ENCODE data around the gene ZNF740. TPM values are rescaled to one million over a fixed set of nuclear protein-coding genes. Genes with fewer than 3 reads are reported as not detected.

ZNF740 gene
- total RNA-seq, 2 donors from 2014 or later, result 27.5 to 32.3 TPM

DNA sequence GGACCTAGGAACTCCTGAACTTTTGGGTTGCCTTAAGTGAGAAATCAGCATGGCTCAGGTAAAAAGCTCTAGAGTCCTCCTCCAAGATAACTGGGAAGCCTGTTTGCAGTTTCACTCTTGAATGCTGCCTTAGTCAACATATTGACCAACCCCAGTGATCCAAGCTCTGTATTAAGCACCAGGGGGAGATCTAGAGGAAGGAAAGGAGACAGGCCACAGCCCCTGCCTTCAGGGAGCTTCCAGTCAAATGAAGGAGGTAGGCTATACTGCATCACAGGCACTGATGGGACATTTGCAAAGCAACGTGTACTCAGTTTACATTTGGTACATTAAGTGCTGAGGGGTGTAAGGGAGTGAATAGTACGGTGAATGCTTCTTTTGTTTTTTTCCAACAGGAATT lies 1.4 kb downstream of the ZNF740 start:
- peaks cover 11% of the 10 kb centered on the region for H3K36me3 ChIP-seq
- DNase-seq, result no peak
- intact Hi-C loops (cut with DNase I), result no loop called here
- H3K27ac ChIP-seq, result no peak overlapping the region
- peaks cover 15% of the 10 kb centered on the region for H3K4me1 ChIP-seq
- H3K9me3 ChIP-seq, result no peaks in the 10 kb centered on the region
- H3K9ac ChIP-seq (ENCODE audit: low read depth in 2 of 2, low read length in 2 of 2), result peak overlapping the region in 1 of 2 donors; percentile 87
- TF ChIP-seq, protein P1, sequence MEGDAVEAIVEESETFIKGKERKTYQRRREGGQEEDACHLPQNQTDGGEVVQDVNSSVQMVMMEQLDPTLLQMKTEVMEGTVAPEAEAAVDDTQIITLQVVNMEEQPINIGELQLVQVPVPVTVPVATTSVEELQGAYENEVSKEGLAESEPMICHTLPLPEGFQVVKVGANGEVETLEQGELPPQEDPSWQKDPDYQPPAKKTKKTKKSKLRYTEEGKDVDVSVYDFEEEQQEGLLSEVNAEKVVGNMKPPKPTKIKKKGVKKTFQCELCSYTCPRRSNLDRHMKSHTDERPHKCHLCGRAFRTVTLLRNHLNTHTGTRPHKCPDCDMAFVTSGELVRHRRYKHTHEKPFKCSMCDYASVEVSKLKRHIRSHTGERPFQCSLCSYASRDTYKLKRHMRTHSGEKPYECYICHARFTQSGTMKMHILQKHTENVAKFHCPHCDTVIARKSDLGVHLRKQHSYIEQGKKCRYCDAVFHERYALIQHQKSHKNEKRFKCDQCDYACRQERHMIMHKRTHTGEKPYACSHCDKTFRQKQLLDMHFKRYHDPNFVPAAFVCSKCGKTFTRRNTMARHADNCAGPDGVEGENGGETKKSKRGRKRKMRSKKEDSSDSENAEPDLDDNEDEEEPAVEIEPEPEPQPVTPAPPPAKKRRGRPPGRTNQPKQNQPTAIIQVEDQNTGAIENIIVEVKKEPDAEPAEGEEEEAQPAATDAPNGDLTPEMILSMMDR (IDR thresholded peaks at IDR 0.05), result no peak
- peak overlapping the region; percentile 81 for H3K4me3 ChIP-seq
- no peaks in the 10 kb centered on the region for H3K27me3 ChIP-seq

DNA sequence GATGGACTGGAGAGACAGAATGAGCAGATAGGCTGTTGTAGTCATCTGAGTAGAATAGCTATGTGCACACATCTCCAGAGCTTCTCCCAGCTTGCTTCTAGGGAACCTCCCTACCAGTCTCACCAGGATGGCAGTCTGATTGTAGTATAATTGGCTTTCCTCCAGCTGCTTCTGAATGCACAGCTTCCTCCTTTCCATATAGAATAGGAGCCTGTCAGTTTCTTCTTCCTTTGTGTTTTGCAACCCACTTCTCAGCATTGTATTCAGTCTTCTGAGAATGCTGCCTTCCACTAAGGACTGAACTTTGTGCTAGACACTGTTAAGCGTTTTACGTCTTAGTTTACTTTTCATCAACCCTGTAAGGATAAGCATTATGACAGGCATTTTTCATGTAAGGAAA lies 2.4 kb downstream of the ZNF740 start:
- TF ChIP-seq, protein P1 (IDR thresholded peaks at IDR 0.05), result no peak
- Histone ChIP-seq H3K4me3 (no peak overlapping the region), H3K9me3 (no peaks in the 10 kb centered on the region), H3K27me3 (no peaks in the 10 kb centered on the region), H3K27ac (peak overlapping the region; percentile 4), H3K4me1 (peaks cover 15% of the 10 kb centered on the region), H3K36me3 (peaks cover 11% of the 10 kb centered on the region), H3K9ac (ENCODE audit: low read depth in 2 of 2, low read length in 2 of 2) (peak overlapping the region in 1 of 2 donors; percentile 16)
- peak; percentile 47 for DNase-seq
- intact Hi-C loops (cut with DNase I), result no loop called here

DNA sequence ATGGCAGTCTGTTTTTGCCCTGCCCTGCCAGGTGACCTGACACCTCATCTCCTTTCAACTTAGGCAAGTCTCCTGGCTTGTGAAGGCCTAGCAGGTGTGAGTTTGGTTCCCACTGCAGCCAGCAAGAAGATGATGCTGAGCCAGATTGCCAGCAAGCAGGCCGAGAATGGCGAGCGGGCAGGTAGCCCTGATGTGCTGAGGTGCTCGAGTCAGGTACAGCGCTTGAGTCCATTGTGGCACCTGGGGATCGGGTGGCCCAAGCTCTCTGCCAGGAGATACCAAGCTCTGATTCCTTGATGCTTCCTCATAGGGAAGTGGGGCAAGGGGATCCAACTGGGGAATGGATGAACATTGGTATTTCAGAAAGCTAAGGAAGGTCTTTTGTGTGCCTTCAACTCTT lies 4.3 kb downstream of the ZNF740 start:
- no peaks in the 10 kb centered on the region for H3K27me3 ChIP-seq
- H3K4me3 ChIP-seq, result no peak overlapping the region
- peaks cover 11% of the 10 kb centered on the region for H3K36me3 ChIP-seq
- H3K27ac ChIP-seq, result no peak overlapping the region
- H3K9ac ChIP-seq (ENCODE audit: low read depth in 2 of 2, low read length in 2 of 2), result no peak overlapping the region
- TF ChIP-seq, protein P1 (IDR thresholded peaks at IDR 0.05), result no peak
- intact Hi-C loops (cut with DNase I), result no loop called here
- H3K4me1 ChIP-seq, result peaks cover 15% of the 10 kb centered on the region
- DNase-seq, result no peak
- no peaks in the 10 kb centered on the region for H3K9me3 ChIP-seq

DNA sequence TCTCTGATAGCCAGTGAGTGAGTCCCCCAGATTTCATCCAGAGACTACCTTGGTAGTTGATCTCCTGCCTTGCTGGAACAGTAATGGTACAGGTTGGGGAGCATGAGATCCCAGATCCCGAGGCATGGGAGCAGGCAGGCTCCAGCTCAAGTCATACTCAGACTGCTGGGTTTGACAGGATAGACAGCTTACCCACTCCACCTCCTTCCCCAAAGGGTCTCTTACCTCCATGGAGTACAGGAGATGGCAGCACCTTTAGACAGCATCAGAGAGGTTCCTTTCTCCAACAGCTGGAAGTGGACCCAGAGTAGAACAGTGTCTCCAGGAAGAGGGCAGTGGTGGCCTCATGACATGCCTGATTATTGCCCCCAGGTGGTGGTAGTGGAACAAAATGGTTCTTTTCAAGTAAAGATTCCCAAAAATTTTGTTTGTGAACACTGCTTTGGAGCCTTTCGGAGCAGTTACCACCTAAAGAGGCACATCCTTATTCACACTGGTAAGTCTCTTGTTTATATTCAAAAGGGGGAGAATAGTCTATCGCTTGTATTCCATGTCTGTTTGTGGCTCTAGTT lies 5.1 kb downstream of the ZNF740 start:
- Histone ChIP-seq H3K4me1 (peaks cover 15% of the 10 kb centered on the region), H3K4me3 (no peak overlapping the region), H3K9ac (ENCODE audit: low read depth in 2 of 2, low read length in 2 of 2) (no peak overlapping the region), H3K27ac (no peak overlapping the region), H3K27me3 (no peaks in the 10 kb centered on the region), H3K9me3 (no peaks in the 10 kb centered on the region), H3K36me3 (peaks cover 11% of the 10 kb centered on the region)
- intact Hi-C loops (cut with DNase I), result no loop called here
- TF ChIP-seq, protein P1 (IDR thresholded peaks at IDR 0.05), result no peak
- DNase-seq, result no peak

DNA sequence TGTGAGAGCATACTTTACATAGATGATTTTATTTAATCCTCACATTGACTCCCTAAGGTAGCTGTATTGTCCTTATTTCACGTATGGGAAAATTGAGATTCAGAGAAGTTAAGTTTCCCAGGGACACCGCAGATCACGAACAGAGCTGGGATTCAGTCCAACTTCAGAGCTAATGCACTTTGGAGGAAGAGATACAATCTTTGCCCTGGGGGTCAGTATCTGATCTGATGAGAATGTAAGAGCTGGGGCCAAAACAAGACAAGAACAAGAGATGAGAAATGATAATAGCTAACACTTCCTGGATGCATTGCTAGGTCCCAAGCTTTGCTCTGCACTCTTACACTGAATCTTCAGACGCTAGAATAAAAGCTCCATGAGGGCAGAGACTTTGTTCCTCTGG lies 6.2 kb downstream of the ZNF740 start:
- no peak overlapping the region for H3K4me3 ChIP-seq
- no peaks in the 10 kb centered on the region for H3K27me3 ChIP-seq
- no peak for DNase-seq
- no peaks in the 10 kb centered on the region for H3K9me3 ChIP-seq
- H3K36me3 ChIP-seq, result peaks cover 11% of the 10 kb centered on the region
- H3K27ac ChIP-seq, result no peak overlapping the region
- H3K9ac ChIP-seq (ENCODE audit: low read depth in 2 of 2, low read length in 2 of 2), result no peak overlapping the region
- TF ChIP-seq, protein P1 (IDR thresholded peaks at IDR 0.05), result no peak
- H3K4me1 ChIP-seq, result peaks cover 15% of the 10 kb centered on the region
- intact Hi-C loops (cut with DNase I), result no loop called here

All from colonic mucosa (tissue), 4 donors.